Liver (tissue), 9 donors: ENCODE measurements around the gene TMPRSS6. TPM values are rescaled to one million over a fixed set of nuclear protein-coding genes. Genes with fewer than 3 reads are reported as not detected.

Source experiments
- DNase-seq: peaks from one replicate; pipeline ENCODE4 v3.0.0-alpha.2; 2017; ENCODE audit warnings: low spot score
- H3K27ac ChIP-seq, 2 donors: one replicate each; pipeline ENCODE4 v1.7.0; 2013; ENCODE audit warnings: inconsistent platforms in 2 of 2, low read length in 2 of 2, control low read depth in 1 of 2, low read depth in 1 of 2, mild to moderate bottlenecking in 1 of 2
- H3K27me3 ChIP-seq, 4 donors: one replicate each; pipeline versions ENCODE4 v1.6.1 to v1.7.0; 2013; ENCODE audit warnings: low read length in 3 of 4, inconsistent platforms in 1 of 4, mild to moderate bottlenecking in 1 of 4, moderate library complexity in 1 of 4; ENCODE audit not compliant: control insufficient read depth in 4 of 4, insufficient read depth in 4 of 4
- H3K36me3 ChIP-seq, 4 donors: one replicate each; pipeline versions ENCODE4 v1.6.1 to v1.7.0; 2013; ENCODE audit warnings: low read length in 3 of 4, mild to moderate bottlenecking in 3 of 4, low read depth in 1 of 4, moderate library complexity in 1 of 4; ENCODE audit not compliant: control insufficient read depth in 4 of 4, insufficient read depth in 3 of 4
- H3K4me1 ChIP-seq, 4 donors: one replicate each; pipeline versions ENCODE4 v1.6.1 to v1.7.0; 2013; ENCODE audit warnings: low read length in 3 of 4, mild to moderate bottlenecking in 3 of 4, moderate library complexity in 1 of 4; ENCODE audit not compliant: control insufficient read depth in 4 of 4, insufficient read depth in 4 of 4
- H3K4me3 ChIP-seq, 3 donors: one replicate each; pipeline versions ENCODE4 v1.6.1 to v1.7.0; 2013; ENCODE audit warnings: low read length in 3 of 3, control low read depth in 1 of 3, low read depth in 1 of 3, mild to moderate bottlenecking in 1 of 3
- H3K9ac ChIP-seq, 2 donors: one replicate each; pipeline ENCODE4 v1.7.0; 2013; ENCODE audit warnings: low read length in 2 of 2, mild to moderate bottlenecking in 2 of 2, moderate library complexity in 2 of 2, control low read depth in 1 of 2, low read depth in 1 of 2
- H3K9me3 ChIP-seq, 4 donors: one replicate each; pipeline versions ENCODE4 v1.6.1 to v1.7.0; 2013; ENCODE audit warnings: low read length in 3 of 4; ENCODE audit not compliant: control insufficient read depth in 4 of 4
- CTCF ChIP-seq: fragments of 150-350 bp; IDR thresholded peaks from 2 replicates; pipeline ENCODE4 v1.5.1; 2017; ENCODE audit warnings: improper control_type of control experiment, low read depth, low read length; ENCODE audit not compliant: missing input control
- FOXA1 ChIP-seq: IDR thresholded peaks from 2 replicates; pipeline ENCODE4 v1.6.1; 2016; ENCODE audit warnings: antibody characterized with exemption
- FOXA2 ChIP-seq: IDR thresholded peaks from 2 replicates; pipeline ENCODE4 v1.6.1; 2016; ENCODE audit warnings: antibody characterized with exemption
- HNF4A ChIP-seq, 2 donors: conservative IDR thresholded peaks; 2 replicates each; pipeline ENCODE4 v1.6.1; 2016; ENCODE audit warnings: antibody characterized with exemption in 2 of 2, mild to moderate bottlenecking in 2 of 2
- HNF4G ChIP-seq: IDR thresholded peaks from 2 replicates; pipeline ENCODE4 v1.6.1; 2016; ENCODE audit warnings: antibody characterized with exemption
- JUND ChIP-seq, 2 donors: IDR thresholded peaks; 2 replicates each; pipeline ENCODE4 v1.6.1; 2016; ENCODE audit warnings: antibody characterized with exemption in 2 of 2
- REST ChIP-seq: IDR thresholded peaks from 2 replicates; pipeline ENCODE4 v1.6.1; 2016; ENCODE audit warnings: antibody characterized with exemption, mild to moderate bottlenecking
- RXRA ChIP-seq, 2 donors: IDR thresholded peaks; 2 replicates each; pipeline ENCODE4 v1.6.1; 2017 to 2018; ENCODE audit warnings: antibody characterized with exemption in 2 of 2, mild to moderate bottlenecking in 1 of 2
- SP1 ChIP-seq: IDR thresholded peaks from 2 replicates; pipeline ENCODE4 v1.6.1; 2018; ENCODE audit warnings: antibody characterized with exemption, mild to moderate bottlenecking
- TAF1 ChIP-seq: conservative IDR thresholded peaks from 2 replicates; pipeline ENCODE4 v1.6.1; 2016; ENCODE audit warnings: antibody characterized with exemption, mild to moderate bottlenecking
- YY1 ChIP-seq: IDR thresholded peaks from 2 replicates; pipeline ENCODE4 v1.6.1; 2016; ENCODE audit warnings: antibody characterized with exemption, mild to moderate bottlenecking
- ZBTB33 ChIP-seq: IDR thresholded peaks from 2 replicates; pipeline ENCODE4 v1.6.1; 2016; ENCODE audit warnings: antibody characterized with exemption
- WGBS: extraction: QIAGEN DNeasy Blood & Tissue Kit; methylation state at CpG from one replicate; pipeline ENCODE4 v1.1.7; 2013; 5-methylcytosine and 5-hydroxymethylcytosine counted together
- polyA plus RNA-seq, 2 donors: library from polyadenylated mRNA; stranded (reverse) in 1 of 2; unstranded in 1 of 2; fragments of 200-250 nt in 1 of 2; fragments of >200 nt in 1 of 2; fragmentation: Nextera tagmentation in 1 of 2; extraction: Ambion mirVana in 1 of 2; gene quantifications; one replicate each; pipeline versions ENCODE4 v1.2.1 to v1.2.3, GENCODE V29; 2013 to 2015
- total RNA-seq, 2 donors: library from RNA; depleted of rRNA; stranded (reverse); fragments of >200 nt; gene quantifications; one replicate each; pipeline ENCODE4 v1.2.3, GENCODE V29; 2014
- TF ChIP-seq, protein P1 (sequence below): IDR thresholded peaks from 2 replicates; pipeline ENCODE4 v1.6.1; 2016; ENCODE audit warnings: antibody characterized with exemption
- TF ChIP-seq, protein P2 (sequence below): IDR thresholded peaks from 2 replicates; pipeline ENCODE4 v1.6.1; 2016; ENCODE audit warnings: antibody characterized with exemption
- donor health status: healthy.
- donor health status: healthy.
- donor health status: healthy.
- donor health status: healthy.
- donor health status: healthy.

The TMPRSS6 gene
- total and polyA plus RNA-seq, 4 donors = 12.6 to 47.1 (median 39.9) TPM

GRCh38 chr22:37117092-37117491, 7.6 kb upstream of the TMPRSS6 start:
- no peak for DNase-seq
- no peak overlapping the region for H3K27ac ChIP-seq
- H3K9me3 ChIP-seq = no peaks in the 10 kb centered on the region
- no peak overlapping the region for H3K9ac ChIP-seq
- no peaks in the 10 kb centered on the region for H3K27me3 ChIP-seq
- H3K4me3 ChIP-seq = no peak overlapping the region
- peaks cover 0 to 24% (median 15%) of the 10 kb centered on the region in 4 donors for H3K4me1 ChIP-seq
- TF ChIP-seq CTCF (no peak), ZBTB33 (no peak), HNF4G (no peak), RXRA (IDR thresholded peaks at IDR 0.05) (no peak), REST (no peak), JUND (IDR thresholded peaks at IDR 0.05) (no peak), FOXA1 (no peak), TAF1 (no peak), YY1 (no peak), HNF4A (conservative IDR thresholded peaks at IDR 0.05) (no peak), FOXA2 (no peak), SP1 (no peak)
- TF ChIP-seq, protein P1, sequence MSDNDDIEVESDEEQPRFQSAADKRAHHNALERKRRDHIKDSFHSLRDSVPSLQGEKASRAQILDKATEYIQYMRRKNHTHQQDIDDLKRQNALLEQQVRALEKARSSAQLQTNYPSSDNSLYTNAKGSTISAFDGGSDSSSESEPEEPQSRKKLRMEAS = no peak
- TF ChIP-seq, protein P2, sequence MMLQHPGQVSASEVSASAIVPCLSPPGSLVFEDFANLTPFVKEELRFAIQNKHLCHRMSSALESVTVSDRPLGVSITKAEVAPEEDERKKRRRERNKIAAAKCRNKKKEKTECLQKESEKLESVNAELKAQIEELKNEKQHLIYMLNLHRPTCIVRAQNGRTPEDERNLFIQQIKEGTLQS = no peak
- H3K36me3 ChIP-seq = peaks cover 0 to 1% (median 0%) of the 10 kb centered on the region in 4 donors
- 56% methylated on average over 4 of the region's 4 CpGs for WGBS

- Histone ChIP-seq H3K4me3 (no peak overlapping the region), H3K27me3 (no peaks in the 10 kb centered on the region), H3K4me1 (peaks cover 2 to 42% (median 28%) of the 10 kb centered on the region in 4 donors), H3K9me3 (no peaks in the 10 kb centered on the region), H3K36me3 (peaks cover 0 to 1% (median 0%) of the 10 kb centered on the region in 4 donors), H3K27ac (no peak overlapping the region), H3K9ac (no peak overlapping the region)
- WGBS = 82% methylated on average over 11 of the region's 11 CpGs
- TF ChIP-seq FOXA1 (no peak), YY1 (no peak), HNF4A (conservative IDR thresholded peaks at IDR 0.05) (no peak), FOXA2 (no peak)
- TF ChIP-seq, protein P2 = no peak
- DNase-seq = no peak
Measured at GRCh38 chr22:37115032-37115431, 5.5 kb upstream of the TMPRSS6 start.
